ENCODE measurements around the gene NSRP1.

NSRP1 gene

DNA sequence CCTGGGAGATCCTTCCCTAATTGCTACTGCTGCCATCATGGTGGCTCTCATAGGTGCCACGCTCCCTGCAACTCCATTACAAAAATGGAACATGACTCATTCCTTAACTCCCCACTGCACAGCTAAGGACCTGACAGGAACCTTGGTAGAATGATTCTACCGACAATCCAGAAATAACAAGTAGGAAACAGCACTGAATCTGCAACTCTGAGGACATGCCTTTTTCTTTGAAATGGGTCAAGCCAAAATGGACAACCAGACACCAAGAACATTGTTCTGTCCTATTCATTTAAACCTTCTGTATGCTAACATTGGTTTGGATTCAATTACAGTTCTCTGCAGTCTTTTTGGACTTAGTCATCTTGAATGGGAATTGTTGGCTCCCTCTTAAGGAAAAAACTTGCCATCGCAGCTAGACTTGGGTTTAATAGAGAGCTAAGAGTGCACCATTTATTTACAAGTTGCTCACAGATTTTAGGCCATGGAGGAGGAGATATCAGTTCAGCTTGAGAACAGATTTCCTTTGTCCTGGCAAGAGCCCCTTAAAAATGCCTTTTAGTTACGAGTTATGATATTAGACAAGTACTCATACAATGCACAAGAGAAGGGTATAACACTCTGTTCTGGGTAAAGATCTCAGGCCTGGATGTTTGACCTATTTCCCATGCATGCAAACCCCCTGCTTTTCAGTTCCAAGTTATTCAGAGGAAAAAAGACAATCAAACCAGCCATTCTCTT is 20.9 kb upstream of the NSRP1 start (continued):
- TF ChIP-seq PRDM2 (tag by site-specific recombination; IDR thresholded peaks at IDR 0.05; ENCODE audit: borderline replicate concordance) (no peak), ZNF23 (tag by site-specific recombination; IDR thresholded peaks at IDR 0.05; ENCODE audit: borderline replicate concordance) (no peak), ZNF10 (tag by site-specific recombination; IDR thresholded peaks at IDR 0.05) (no peak), ZNF544 (tag by site-specific recombination; IDR thresholded peaks at IDR 0.05) (no peak), ZNF175 (tag by site-specific recombination; IDR thresholded peaks at IDR 0.05) (no peak), ZFP37 (tag by site-specific recombination; IDR thresholded peaks at IDR 0.05) (0 out of 2 replicates have a peak, but pooled peaks have one; percentile 46), ZBTB1 (tag by site-specific recombination; IDR thresholded peaks at IDR 0.05) (no peak), ZNF776 (tag by site-specific recombination; IDR thresholded peaks at IDR 0.05; ENCODE audit: borderline replicate concordance) (no peak), GLI2 (tag by site-specific recombination; IDR thresholded peaks at IDR 0.05; ENCODE audit: borderline replicate concordance, low read depth) (no peak), PATZ1 (tag by site-specific recombination; IDR thresholded peaks at IDR 0.05) (0 out of 2 replicates have a peak, but pooled peaks have one; percentile 24), MEIS1 (CRISPR knock-in tag; IDR thresholded peaks at IDR 0.05; ENCODE audit: borderline replicate concordance) (no peak), ZNF768 (tag by site-specific recombination; IDR thresholded peaks at IDR 0.05) (no peak), ZNF600 (tag by site-specific recombination; IDR thresholded peaks at IDR 0.05) (peak; percentile 90), ZNF555 (tag by site-specific recombination; conservative IDR thresholded peaks at IDR 0.05) (no peak), KLF8 (tag by site-specific recombination; IDR thresholded peaks at IDR 0.05) (no peak; the same call in 1 of the 2 replicates), REPIN1 (tag by site-specific recombination; IDR thresholded peaks at IDR 0.05; ENCODE audit: low read depth) (no peak), ZNF2 (tag by site-specific recombination; IDR thresholded peaks at IDR 0.05) (0 out of 2 replicates have a peak, but pooled peaks have one; percentile 40), ZNF792 (tag by site-specific recombination; IDR thresholded peaks at IDR 0.05) (no peak), ZNF133 (tag by site-specific recombination; IDR thresholded peaks at IDR 0.05) (no peak), ZBTB26 (tag by site-specific recombination; optimal IDR thresholded peaks at IDR 0.05) (no peak), ZNF140 (tag by site-specific recombination; IDR thresholded peaks at IDR 0.05) (no peak), ZNF174 (tag by site-specific recombination; IDR thresholded peaks at IDR 0.05) (no peak), ZNF266 (tag by site-specific recombination; IDR thresholded peaks at IDR 0.05; ENCODE audit: low read depth) (no peak), ZNF521 (tag by site-specific recombination; IDR thresholded peaks at IDR 0.05) (no peak)
- TF ChIP-seq, protein P1, sequence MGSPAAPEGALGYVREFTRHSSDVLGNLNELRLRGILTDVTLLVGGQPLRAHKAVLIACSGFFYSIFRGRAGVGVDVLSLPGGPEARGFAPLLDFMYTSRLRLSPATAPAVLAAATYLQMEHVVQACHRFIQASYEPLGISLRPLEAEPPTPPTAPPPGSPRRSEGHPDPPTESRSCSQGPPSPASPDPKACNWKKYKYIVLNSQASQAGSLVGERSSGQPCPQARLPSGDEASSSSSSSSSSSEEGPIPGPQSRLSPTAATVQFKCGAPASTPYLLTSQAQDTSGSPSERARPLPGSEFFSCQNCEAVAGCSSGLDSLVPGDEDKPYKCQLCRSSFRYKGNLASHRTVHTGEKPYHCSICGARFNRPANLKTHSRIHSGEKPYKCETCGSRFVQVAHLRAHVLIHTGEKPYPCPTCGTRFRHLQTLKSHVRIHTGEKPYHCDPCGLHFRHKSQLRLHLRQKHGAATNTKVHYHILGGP (tag by site-specific recombination; IDR thresholded peaks at IDR 0.05): no peak
- TF ChIP-seq, protein P2, sequence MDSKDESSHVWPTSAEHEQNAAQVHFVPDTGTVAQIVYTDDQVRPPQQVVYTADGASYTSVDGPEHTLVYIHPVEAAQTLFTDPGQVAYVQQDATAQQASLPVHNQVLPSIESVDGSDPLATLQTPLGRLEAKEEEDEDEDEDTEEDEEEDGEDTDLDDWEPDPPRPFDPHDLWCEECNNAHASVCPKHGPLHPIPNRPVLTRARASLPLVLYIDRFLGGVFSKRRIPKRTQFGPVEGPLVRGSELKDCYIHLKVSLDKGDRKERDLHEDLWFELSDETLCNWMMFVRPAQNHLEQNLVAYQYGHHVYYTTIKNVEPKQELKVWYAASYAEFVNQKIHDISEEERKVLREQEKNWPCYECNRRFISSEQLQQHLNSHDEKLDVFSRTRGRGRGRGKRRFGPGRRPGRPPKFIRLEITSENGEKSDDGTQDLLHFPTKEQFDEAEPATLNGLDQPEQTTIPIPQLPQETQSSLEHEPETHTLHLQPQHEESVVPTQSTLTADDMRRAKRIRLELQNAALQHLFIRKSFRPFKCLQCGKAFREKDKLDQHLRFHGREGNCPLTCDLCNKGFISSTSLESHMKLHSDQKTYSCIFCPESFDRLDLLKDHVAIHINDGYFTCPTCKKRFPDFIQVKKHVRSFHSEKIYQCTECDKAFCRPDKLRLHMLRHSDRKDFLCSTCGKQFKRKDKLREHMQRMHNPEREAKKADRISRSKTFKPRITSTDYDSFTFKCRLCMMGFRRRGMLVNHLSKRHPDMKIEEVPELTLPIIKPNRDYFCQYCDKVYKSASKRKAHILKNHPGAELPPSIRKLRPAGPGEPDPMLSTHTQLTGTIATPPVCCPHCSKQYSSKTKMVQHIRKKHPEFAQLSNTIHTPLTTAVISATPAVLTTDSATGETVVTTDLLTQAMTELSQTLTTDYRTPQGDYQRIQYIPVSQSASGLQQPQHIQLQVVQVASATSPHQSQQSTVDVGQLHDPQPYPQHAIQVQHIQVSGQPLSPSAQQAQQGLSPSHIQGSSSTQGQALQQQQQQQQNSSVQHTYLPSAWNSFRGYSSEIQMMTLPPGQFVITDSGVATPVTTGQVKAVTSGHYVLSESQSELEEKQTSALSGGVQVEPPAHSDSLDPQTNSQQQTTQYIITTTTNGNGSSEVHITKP (tag by site-specific recombination; IDR thresholded peaks at IDR 0.05): peak; percentile 38; the same call in 1 of the 2 replicates
